Embryonic facial prominence (tissue), 1 donor: ENCODE data around the gene TPO.
"Not testable (repeated sequence)": the region's sequence is repeated elsewhere in the genome, so short reads cannot be mapped to it uniquely, and the experiment has no call there.

ENCODE experiments used
- DNase-seq: peaks from one replicate; pipeline ENCODE4 v3.0.0-alpha.2; 2016; ENCODE audit errors: extremely low spot score

Gene TPO

DNA sequence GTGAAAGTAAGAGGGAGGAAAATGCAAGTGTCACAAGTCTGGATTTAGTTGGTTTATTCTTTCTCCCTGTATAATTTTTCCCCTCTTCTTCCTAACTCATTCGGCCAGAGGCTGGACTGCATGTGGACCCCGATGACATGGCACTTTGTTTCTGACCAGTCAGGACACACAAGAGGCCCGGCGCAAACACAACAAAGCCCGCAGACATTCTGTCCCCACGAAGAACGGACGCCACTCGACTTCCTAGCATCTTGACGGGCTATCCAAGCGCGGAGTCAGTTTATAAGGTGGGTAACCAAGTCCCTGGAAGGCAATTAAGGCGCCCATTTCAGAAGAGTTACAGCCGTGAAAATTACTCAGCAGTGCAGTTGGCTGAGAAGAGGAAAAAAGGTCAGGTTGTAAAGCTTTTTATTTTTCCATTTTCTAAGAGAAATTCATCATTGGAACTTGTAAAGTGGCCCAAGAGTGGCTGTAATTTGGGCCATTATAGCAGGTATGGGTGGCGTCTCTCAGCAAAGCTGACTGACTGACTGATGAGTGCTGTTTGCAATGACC is at the start of gene TPO:
Gene TPO (plus strand): TSS at position 308 of the 555 bp plus-strand sequence. CDS start 946 bp downstream, outside the sequence.
- DNase-seq, result no peak

DNA sequence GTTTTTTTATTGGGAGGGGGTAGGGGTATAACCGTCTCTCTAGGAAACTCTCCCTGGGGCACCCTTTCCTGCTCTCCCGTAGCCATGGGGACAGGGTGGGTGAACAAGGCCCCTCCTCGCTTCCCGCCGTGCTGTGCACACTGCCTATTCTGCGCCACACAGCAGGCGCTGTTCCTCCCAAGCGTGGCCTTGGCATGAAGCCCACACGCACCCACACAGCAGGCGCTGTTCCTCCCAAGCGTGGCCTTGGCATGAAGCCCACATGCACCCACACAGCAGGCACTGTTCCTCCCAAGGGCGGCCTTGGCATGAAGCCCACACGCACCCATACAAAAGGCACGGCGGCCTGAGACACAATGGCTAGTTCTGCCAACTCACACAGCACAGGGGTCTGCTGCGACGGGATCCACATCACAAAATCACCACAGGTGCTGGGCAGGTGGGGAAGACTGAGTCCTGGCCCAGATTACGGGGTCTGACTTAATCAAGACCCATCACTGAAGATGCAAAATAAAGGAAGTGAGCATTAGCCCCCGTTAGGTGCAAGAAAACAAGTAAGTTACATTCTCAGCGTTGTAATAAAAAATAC is 46.6 kb upstream of the TPO start:
- no peak for DNase-seq

DNA sequence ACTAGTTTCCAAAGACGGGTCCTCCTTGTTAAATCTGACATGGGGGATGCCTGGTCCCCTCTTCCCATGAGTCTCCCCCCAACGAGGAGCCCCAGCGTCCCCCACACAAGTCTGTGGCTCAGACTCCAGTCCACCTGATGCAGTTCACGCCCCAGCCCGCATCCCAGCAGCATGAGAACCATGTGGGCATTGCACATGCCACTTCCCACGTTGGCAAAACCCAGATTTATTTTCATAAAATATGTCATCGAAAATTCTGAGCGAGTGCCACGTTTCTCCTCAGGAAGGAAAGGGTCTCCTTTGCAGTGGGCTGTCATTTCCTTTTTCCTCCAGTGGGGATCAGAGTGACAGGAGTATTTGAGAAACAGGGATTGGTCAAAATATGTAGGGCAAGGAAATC is 45.7 kb upstream of the TPO start:
- DNase-seq, result no peak

DNA sequence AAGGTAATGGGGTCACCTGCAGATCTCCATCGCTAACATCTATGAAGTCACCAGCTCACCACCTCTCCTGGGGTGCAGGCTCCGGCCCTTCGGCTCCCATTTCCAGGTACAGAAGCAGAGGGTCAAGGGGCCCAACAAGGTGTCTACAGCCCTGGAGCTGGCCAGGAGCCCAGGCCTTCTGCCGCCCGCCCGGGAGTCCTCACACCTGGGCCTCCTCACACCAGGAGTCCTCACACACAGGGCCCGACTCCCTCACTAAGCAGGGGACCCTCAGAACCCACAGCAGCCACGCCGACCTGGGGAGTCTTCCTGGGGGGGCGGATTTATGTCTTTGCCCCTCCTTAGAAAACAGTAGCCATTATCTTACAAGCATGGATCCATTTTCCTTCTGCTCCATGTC is 43.4 kb upstream of the TPO start:
- no peak for DNase-seq

DNA sequence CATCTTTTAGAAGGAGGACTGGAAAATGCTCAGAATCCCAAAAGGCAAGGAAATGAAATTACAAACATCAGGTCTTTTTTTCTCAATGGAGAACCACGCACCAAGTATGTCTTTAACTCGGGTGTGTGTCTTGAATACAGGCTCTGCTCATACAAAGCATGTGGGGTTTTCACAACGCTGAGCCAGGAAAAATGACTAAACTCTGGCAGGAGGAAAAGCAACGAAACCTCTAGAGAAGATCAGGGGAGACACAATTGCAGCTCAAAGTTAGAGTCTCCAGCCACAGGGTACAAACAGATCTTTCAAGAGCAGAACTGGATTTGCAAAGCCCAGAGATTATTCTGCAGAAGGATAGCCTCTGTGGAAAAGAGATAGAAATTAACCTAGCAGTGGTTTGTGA is 42.8 kb upstream of the TPO start:
- DNase-seq, result no peak

DNA sequence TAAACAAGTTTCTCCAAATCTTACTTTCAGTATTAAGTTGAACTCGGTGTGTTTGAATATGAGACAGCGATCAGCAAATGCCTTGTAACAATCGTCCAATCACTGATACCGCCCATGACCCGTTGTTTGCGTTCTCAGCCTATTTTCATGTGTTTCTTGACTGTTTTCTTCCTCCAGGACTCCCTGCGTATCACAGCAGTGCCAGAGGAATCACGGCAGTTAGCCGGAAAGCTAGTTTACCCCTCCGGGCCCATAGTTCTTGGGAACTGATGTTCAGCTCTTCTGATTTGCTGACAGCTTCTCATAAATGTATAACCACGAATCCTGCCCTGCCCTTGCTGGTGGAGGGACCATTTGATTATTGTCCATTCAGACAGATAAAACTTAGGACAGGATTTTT is 42.2 kb upstream of the TPO start:
- DNase-seq, result no peak

DNA sequence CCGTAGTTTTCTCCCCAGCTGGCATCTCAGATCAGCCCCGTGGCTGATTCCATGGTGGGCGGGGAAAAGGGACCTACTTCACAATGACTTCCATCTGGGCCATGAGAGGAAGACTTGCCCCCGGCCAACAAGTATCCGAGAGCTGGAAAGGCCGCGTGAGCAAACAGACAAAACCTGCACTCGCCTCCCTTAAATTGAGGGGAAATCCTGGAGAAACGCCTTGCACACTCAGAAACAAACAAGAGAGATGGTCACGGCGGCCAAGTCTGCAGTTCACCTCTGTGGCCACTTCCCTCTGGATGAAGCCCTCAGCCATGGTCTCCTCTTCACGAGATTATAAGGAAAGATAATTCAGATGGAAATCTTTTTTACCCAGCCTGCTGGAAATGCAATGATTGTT is 39.4 kb upstream of the TPO start:
- DNase-seq, result no peak

DNA sequence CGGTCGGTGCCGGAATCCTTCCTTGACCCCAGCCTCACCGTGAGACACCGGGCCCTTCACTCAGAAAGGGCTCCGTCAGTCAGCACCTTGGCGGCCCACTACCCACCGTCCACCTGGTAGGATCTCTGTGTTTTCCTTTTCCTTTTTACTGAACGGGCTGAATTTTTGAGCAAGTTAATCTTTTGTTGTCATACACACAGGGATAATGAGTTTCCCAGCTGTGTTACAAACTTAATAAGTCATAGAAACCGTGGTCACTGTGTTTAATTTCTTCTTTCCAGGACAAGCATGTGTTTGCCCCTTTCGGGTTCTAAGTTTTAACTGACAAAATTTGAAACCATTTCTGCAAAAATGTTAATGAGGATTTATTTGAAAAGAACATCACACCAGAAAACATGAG is 39.0 kb upstream of the TPO start:
- no peak for DNase-seq

DNA sequence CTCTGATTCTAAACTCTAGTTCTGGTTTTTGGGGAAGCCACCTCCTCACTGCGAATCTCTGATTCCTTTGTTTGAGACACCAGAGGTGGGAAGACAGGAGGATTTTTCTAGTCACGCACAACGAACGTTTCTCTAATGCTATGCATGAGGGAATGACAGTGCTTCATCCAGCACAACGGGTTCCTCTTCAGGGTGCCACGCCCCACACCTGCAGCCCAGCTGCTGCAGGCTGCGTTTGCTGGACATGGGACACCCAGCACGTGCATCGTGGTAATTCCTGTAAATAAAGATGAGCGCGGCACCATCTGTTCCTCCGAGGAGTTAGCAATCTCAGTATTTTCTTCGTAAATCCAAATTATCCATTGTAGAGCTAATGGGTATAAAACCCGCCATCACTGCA is 37.5 kb upstream of the TPO start:
- no peak for DNase-seq

DNA sequence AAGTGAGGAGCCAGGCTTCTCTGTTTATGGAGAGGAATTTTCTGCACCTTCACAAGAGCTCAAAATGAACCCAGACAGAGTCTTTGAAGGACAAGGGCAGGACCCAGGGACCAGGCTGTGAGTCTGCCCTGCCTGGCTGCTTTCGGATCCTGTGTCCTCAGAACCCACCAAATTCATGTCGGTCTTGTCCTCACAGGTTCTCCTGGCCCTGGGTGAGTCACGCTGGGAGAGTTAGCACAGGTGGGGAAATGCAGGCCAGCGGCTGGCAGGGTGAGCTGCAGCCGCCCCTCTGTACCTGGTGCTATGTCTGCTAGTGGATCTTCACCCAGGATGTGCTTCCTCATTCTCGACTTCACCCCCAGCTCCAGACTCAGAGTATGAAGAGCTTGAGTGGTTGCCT is 35.8 kb upstream of the TPO start:
- DNase-seq, result no peak

DNA sequence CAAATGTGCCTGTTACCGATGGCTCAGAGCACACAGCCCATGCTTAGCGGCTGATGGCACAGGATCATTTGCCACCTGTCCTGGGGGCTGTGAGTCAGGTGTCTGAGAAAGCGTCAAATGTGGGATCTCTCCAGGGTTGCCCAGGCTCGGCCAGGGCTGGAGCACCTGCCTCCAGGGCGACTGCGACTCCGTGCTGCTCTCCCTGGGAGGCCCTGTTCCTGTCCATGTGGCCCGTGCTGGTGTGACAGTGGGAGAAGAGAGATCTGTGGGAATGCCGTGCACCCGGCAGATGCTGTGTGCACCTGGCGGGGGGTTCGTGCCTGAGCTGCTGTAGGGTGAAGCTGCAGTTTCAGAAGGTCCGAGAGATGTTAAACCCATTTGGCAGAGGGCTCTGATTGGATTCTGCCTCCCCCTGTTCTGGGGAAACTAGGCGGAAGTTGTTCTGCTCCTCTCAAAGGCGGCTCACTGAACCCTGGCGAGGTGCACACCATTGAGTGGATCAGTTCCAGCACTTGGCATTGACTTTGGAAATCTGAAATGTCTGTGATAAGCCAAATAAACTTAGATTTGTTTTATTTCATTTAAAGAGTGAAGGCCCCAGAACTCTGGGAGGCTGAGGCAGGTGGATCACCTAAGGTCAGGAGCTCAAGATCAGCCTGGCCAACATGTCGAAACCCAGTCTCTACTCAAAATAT is 34.7 kb upstream of the TPO start:
- no peak for DNase-seq

DNA sequence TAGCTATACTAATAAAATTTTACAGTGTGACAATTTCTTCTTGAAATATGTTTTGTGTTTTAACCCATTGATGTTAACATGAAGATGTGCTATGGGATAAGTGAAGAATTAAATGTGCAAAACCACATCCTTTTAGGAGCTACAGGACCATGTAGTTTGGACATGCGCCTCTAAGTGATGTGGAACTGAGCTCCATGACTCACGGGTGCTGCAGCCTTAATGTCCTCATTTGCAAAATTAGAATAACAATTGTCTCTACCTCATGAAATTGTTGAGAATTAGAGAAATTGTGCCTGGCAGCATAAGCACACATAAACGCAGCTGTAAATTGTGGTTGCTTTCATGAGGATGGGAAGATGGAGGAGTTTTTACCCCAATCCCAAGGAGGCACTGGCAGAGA is 31.6 kb upstream of the TPO start:
- DNase-seq, result no peak

DNA sequence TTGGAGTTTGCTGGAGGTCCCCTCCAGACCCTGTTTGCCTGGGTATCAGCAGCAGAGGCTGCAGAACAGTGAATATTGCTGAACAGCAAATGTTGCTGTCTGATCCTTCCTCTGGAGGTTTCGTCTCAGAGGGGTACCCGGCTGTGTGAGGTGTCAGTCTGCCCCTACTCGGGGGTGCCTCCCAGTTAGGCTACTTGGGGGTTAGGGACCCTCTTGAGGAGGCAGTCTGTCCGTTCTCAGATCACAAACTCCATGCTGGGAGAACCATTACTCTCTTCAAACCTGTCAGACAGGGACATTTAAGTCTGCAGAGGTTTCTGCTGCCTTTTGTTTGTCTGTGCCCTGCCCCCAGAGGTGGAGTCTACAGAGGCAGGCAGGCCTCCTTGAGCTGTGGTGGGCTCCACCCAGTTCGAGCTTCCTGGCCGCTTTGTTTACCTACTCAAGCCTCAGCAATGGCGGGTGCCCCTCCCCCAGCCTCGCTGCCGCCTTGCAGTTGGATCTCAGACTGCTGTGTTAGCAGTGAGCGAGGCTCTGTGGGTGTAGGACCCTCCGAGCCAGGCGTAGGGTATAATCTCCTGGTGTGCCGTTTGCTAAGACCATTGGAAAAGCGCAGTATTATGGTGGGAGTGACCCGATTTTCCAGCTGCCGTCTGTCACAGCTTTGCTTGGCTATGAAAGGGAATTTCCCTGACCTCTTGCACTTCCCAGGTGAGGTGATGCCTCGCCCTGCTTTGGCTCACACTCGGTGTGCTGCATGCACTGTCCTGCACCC is 25.1 kb upstream of the TPO start:
- DNase-seq, result not testable (repeated sequence)

DNA sequence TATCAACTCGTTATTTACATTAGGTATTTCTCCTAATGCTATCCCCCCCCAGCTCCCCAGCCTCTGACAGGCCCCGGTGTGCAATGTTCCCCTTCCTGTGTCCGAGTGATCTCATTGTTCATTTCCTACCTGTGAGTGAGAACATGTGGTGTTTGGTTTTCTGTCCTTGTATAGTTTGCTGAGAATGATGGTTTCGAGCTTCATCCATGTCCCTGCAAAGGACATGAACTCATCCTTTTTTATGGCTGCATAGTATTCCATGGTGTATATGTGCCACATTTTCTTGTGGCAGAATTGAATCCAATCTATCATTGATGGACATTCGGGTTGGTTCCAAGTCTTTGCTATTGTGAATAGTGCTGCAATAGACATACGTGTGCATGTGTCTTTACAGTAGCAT is 23.1 kb upstream of the TPO start:
- DNase-seq, result not testable (repeated sequence)

DNA sequence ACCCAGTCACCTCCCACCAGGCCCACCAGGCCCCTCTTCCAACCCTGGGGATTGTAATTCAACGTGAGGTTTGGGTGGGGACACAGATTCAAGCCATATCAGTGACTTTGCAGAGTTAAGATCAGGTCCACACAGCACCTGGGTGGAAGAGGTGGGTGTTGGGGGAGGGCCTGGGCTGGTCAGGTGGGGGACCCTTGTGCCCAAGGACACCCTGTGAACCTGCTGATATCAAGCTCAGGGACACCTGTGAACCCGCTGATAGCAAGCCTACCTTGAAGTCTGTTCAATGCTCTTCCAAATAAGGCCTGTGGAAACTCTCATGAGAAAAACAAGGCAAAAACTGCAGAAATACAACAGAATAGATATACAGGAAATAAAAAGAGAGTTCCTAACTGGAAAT is 19.9 kb upstream of the TPO start:
- no peak for DNase-seq

DNA sequence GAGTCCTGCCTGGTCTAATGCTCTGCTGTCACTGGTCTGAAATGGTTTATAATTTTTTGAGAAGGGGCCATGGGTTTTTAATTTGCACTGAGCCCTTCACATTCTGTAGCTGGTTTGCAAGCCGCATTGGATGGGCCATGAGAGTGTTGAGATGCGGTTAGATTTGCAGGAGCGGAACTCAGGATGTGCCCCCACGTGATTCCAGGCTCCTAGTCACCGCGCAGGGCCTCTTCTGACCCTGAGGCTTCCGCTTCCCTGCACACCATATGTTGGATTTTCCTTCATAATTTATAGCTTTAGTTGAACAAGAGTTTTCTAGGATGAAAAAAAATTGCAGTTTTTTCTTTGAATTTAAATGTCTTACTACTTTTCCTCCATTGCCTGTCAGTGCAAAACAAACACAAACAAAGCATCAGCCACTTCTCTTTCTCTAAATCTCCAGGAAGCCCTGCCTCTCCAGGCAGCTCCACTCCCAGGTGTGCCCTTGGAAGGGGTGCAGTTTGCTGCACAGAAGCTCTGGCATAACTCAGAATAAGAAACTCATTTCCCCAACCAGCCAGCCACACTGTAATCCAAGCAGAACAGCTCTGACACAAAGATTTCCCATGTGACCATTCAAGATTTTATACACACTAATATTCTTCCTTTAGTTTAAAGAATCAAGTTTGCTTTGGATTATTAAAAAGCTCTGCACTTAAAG is 18.4 kb upstream of the TPO start:
- no peak for DNase-seq

DNA sequence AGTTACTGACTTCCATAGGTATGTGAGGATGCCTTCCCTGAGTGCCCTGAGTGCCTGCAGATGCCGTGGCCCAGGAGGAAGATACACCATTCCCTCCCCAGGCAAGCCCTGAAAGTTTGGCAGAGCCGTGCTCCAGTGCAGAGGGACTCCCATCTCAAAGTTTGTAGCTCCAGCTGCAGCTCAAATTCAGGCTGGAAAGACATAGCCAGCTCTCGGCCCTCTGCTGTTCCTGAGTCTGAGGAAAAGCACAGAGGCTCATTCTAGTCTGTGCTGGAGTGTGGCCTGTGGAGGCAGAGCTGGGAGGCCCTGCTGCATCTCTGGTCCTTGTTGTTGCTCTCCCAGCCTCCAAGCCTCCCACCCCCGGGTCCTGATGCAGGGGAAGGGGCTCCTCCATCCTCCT is 15.9 kb upstream of the TPO start:
- DNase-seq, result no peak

DNA sequence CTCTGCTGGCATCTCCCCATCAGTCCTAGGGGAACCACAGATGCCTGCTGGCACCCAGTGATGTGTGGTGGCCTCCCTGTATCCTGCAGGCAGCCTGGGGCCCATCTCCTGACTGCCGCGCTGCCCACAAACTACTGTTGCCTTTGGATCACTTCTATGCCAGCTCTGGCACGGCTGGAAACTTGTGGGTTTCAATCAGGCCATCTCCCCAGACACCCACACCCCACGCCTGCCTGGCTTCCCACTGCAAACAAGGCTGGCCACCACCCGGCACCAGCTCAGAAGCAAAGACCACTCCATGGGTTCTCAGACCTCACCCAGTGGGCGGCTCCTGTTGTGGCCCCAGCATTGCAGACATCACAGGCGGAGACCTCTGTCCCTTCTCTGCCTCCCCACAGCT is 15.1 kb upstream of the TPO start:
- no peak for DNase-seq

DNA sequence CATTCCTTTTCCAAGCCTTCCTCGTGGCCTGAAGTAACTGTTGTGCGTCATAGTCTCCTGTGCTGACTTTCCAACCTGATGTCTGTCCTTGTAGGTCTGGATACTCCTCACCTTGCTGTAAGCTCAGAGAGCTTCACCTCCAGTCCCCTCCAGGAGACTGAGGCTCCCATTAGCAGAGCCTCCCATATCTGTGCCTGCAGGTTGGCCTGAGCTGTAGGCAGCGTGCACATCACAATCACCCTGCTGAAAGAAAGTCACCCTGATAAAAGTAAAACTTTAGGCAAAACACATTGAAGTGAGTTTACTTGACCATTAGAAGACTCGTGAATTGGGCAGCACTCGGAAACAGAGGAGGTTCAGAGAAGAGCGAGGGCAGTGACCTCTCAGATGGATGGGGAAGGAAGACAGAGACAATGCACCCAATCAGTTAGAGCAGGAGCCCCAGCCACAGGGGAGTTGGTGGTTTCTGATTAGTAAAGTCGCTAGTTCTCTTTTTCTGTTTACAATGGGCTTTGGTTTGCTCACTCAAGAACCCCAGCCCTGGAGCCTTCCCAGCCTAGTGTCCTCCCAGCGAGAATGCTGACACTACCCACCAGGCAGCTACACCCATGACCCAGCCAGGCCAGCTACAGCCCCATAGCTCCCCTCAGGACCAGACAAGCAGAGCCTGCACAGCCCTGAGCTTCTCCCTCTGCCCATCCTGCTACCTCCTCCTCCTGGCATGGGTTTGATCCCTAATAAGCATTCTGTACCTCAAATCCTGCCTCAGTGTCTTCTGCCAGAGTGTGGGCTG is 12.1 kb upstream of the TPO start:
- DNase-seq, result no peak

DNA sequence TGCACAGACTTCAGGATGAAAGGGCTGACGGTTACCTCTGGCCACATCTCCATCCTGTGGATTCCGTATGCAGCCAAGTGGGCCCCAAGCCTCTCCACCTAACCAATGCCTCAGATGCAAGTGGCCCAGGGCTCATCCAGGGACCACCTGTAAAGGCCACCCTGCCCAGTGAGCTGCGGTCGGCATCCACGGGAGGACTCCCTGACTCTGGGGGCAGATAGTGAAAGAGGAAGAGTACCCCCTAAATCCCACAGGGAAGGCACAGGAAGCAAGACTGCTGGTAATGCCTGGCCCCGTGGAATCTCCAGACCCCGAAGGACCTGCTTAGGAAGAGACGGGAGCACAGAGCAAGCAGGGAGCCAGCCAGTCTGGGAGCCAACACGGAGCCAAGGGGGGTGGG is 11.2 kb upstream of the TPO start:
- no peak for DNase-seq

DNA sequence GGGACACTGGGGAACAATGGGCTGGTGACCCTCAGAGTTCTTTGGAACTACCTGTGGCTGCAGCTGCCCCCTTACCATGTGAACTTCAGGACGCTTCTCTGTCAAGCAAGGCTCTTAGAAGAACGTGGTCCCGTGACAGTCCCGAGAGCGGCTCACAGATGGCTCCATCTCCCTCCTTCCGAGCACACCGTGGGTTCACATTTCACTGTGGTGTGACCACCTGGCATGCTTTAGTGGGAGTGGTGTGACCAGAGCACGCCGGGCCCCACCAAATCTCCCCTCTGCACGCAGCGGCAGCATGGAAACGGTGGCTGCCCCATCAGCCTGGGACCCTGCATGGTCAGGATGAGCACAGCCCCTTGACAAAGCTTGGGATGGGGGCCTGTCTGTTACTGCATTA is 9.7 kb upstream of the TPO start:
- DNase-seq, result no peak
